T-cell (primary cell): ENCODE data around the gene MINDY2. TPM values are rescaled to one million over a fixed set of nuclear protein-coding genes. Genes with fewer than 3 reads are reported as not detected.
"Not testable (repeated sequence)": the region's sequence is repeated elsewhere in the genome, so short reads cannot be mapped to it uniquely, and the experiment has no call there.

Source experiments
- ATAC-seq, 4 experiments: fragments of 200-7000 bp in 3 of 4; fragments of 150-1000 bp in 1 of 4; cut with Tn5 transposase; replicated peaks in 1 of 4; 1 replicate in 3 of 4; 2 replicates in 1 of 4; pipeline ENCODE4 v1.10.0; 2021; ENCODE audit warnings: moderate library complexity in 3 of 4, mild to moderate bottlenecking in 2 of 4, moderate number of reproducible peaks in 1 of 4
- CTCF ChIA-PET, 2 donors: fragments of 300-600 bp; sonication (Branson Sonifier 250); formaldehyde crosslinking; loops; one replicate each; lab custom pipeline; 2022; ENCODE audit warnings: antibody characterized with exemption in 2 of 2; lab: Charles Lee
- POLR2A ChIA-PET, 2 donors: fragments of 300-600 bp; sonication (Branson Sonifier 250); formaldehyde crosslinking; loops; one replicate each; lab custom pipeline; 2022; ENCODE audit warnings: antibody characterized with exemption in 2 of 2; lab: Charles Lee
- DNase-seq, 35 experiments: peaks; one replicate each; pipeline versions ENCODE4 v3.0.0 to v3.0.0-alpha.2; 2013 to 2023
- H3K27ac ChIP-seq: one replicate; pipeline ENCODE4 v1.5.1; 2013; ENCODE audit warnings: low read length
- H3K27me3 ChIP-seq, 2 experiments: replicated peaks in 1 of 2; 1 replicate in 1 of 2; 2 replicates in 1 of 2; pipeline versions ENCODE4 v1.6.1 to v1.7.0; 2013; ENCODE audit warnings: low read length in 1 of 2, mixed read lengths in 1 of 2; ENCODE audit not compliant: control insufficient read depth in 2 of 2, insufficient read depth in 2 of 2; ENCODE audit errors: extremely low read depth in 1 of 2
- H3K36me3 ChIP-seq, 2 donors: 1 replicate in 1 of 2; 2 replicates in 1 of 2; pipeline versions ENCODE4 v1.6.1 to v1.7.0; 2013; ENCODE audit warnings: low read length in 1 of 2; ENCODE audit not compliant: control insufficient read depth in 2 of 2, insufficient read depth in 1 of 2; ENCODE audit errors: extremely low read depth in 1 of 2
- H3K4me1 ChIP-seq, 2 experiments: 1 replicate in 1 of 2; 2 replicates in 1 of 2; pipeline versions ENCODE4 v1.6.1 to v1.7.0; 2013; ENCODE audit warnings: low read length in 2 of 2, mixed read lengths in 1 of 2; ENCODE audit not compliant: insufficient read depth in 2 of 2, control insufficient read depth in 1 of 2; ENCODE audit errors: extremely low read depth in 1 of 2
- H3K4me3 ChIP-seq, 2 donors: 1 replicate in 1 of 2; 2 replicates in 1 of 2; pipeline versions ENCODE4 v1.5.1 to v1.7.0; 2013; ENCODE audit warnings: mild to moderate bottlenecking in 2 of 2, low read length in 1 of 2, moderate library complexity in 1 of 2; ENCODE audit not compliant: control insufficient read depth in 1 of 2; ENCODE audit errors: extremely low read depth in 1 of 2
- H3K9me3 ChIP-seq: 2 replicates; pipeline ENCODE4 v1.7.0; 2013
- H3K27ac Mint-ChIP-seq, 2 donors: one replicate each; pipeline ENCODE4 v1.8.0; 2020 to 2021; ENCODE audit warnings: mild to moderate bottlenecking in 2 of 2, mixed read lengths in 2 of 2
- H3K27me3 Mint-ChIP-seq, 2 donors: one replicate each; pipeline ENCODE4 v1.8.0; 2021 to 2022; ENCODE audit warnings: mixed read lengths in 2 of 2
- H3K36me3 Mint-ChIP-seq: one replicate; pipeline ENCODE4 v1.8.0; 2021; ENCODE audit warnings: mixed read lengths
- H3K4me1 Mint-ChIP-seq, 3 donors: one replicate each; pipeline ENCODE4 v1.8.0; 2020 to 2022; ENCODE audit warnings: mixed read lengths in 3 of 3, mild to moderate bottlenecking in 1 of 3
- H3K4me3 Mint-ChIP-seq, 3 donors: one replicate each; pipeline ENCODE4 v1.8.0; 2020 to 2022; ENCODE audit warnings: mild to moderate bottlenecking in 3 of 3, mixed read lengths in 3 of 3, moderate library complexity in 3 of 3
- H3K9me3 Mint-ChIP-seq, 3 donors: one replicate each; pipeline ENCODE4 v1.8.0; 2020 to 2022; ENCODE audit warnings: mixed read lengths in 3 of 3
- WGBS: methylation state at CpG from one replicate; pipeline ENCODE4 v1.1.5; 2013; ENCODE audit warnings: missing lambda C conversion rate; ENCODE audit not compliant: insufficient coverage; 5-methylcytosine and 5-hydroxymethylcytosine counted together
- total RNA-seq, 35 experiments: library from RNA in 6 of 35; stranded (reverse) in 6 of 35; fragments of 120-200 nt in 1 of 35; gene quantifications; one replicate each; pipeline versions ENCODE4 v1.2.1 to v1.2.4 and lab custom pipeline; 2013 to 2026

MINDY2 gene
- total RNA-seq, 5 donors from 2014 or later (not counting 1 experiment from before 2014, with no cell fraction given) = 11.7 to 17.9 (median 15.9) TPM

DNA sequence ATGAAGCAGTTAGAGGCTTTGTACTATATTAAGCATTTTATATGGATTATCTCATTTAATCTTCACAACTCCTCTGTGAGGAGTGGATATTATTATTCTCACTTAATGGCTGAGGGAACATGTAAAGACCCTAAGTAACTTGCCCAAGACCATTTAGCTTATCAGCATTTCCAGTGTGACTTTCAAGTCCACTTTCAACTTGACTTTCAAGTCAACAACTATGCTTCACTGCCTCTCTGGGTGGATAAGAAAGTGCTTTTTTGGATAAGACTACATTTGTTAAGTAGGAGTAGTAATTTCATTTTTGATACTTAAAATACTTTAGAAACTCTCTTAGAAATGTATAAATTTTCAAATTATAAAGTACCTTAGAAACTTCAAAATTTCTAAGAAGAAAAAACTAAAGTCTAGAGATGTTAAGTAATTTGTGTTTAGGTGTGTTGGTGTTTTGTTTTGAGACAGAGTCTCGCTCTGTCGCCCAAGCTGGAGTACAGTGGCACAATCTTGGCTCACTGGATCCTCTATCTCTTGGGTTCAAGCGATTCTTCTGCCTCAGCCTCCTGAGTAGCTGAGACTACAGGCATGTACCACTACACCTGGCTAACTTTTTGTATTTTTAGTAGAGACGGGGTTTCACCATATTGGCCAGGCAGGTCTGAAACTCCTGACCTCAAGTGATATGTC is 71.8 kb downstream of the MINDY2 start:
- no peak overlapping the region for H3K27ac ChIP-seq
- ChIA-PET CTCF (interaction anchor here in 1 of 2 donors (0.6 kb wide), 1 partner anchor 536 kb away, joined by 3 read pairs; no protein-coding TSS in a partner anchor), POLR2A (no interaction called here)
- Mint-ChIP-seq H3K4me1 (no peaks in the 10 kb centered on the region), H3K36me3 (peaks cover 21% of the 10 kb centered on the region), H3K4me3 (no peak overlapping the region), H3K9me3 (no peaks in the 10 kb centered on the region), H3K27me3 (no peaks in the 10 kb centered on the region), H3K27ac (no peak overlapping the region)
- peaks cover 0 to 7% of the 10 kb centered on the region in 2 donors for H3K36me3 ChIP-seq
- DNase-seq = no peak
- H3K27me3 ChIP-seq = no peaks in the 10 kb centered on the region
- 96% methylated on average over 3 of the region's 4 CpGs for whole genome bisulfite sequencing
- H3K9me3 ChIP-seq = no peaks in the 10 kb centered on the region
- no peak for ATAC-seq
- no peak overlapping the region for H3K4me3 ChIP-seq
- no peaks in the 10 kb centered on the region for H3K4me1 ChIP-seq

DNA sequence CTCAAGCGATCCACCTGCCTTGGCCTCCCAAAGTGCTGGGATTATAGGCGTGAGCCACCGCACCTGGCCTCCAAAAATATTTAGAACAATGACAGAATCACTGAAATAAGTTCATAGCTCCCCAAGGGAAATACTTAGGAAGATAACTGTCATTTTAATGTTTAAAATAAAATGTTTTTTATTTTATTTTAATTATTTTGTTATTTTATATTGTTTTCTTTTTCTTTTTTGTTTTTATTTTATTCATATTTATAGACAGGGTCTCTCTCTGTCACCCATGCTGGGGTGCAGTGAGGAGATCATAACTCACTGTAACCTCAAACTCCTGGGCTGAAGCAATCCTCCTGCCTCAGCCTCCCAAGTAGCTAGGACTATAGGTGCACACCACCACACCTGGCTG is 80.1 kb downstream of the MINDY2 start:
- H3K9me3 ChIP-seq, DNase-seq, H3K27ac Mint-ChIP-seq, H3K27me3 ChIP-seq, H3K27ac ChIP-seq, H3K4me1 Mint-ChIP-seq, H3K27me3 Mint-ChIP-seq, H3K4me1 ChIP-seq, H3K4me3 ChIP-seq, ATAC-seq, H3K4me3 Mint-ChIP-seq, CTCF ChIA-PET, POLR2A ChIA-PET, H3K9me3 Mint-ChIP-seq: not testable (repeated sequence)
- H3K36me3 ChIP-seq = peaks cover 4 to 12% of the 10 kb centered on the region in 2 donors
- H3K36me3 Mint-ChIP-seq = peaks cover 40% of the 10 kb centered on the region
- WGBS = no CpG with 5 or more reads among the region's 3 CpGs

DNA sequence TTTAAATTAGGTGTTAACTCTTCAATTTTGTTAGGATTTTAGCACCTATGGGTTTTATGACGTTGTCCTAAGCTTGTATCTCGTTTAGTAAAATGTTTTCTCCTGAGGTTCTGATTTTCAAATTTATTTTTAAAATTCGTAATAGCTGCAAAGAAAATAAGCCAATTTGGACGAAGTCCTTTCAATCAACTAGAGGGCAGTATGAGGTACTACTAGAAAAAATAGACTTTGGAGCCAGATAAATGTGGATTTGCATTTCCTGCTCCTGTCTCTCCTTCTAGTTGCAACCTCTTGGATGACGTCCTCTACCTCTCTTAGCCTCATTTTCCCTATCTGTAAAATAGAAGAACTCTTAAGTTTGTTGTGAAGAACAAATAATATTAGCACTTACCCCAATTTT is 81.2 kb downstream of the MINDY2 start:
- Histone ChIP-seq H3K36me3 (peaks cover 4 to 10% of the 10 kb centered on the region in 2 donors), H3K27ac (no peak overlapping the region), H3K9me3 (no peaks in the 10 kb centered on the region), H3K4me3 (no peak overlapping the region), H3K4me1 (no peaks in the 10 kb centered on the region), H3K27me3 (no peaks in the 10 kb centered on the region)
- no CpG with 5 or more reads among the region's 5 CpGs for WGBS
- POLR2A ChIA-PET = no interaction called here
- peaks cover 39% of the 10 kb centered on the region for H3K36me3 Mint-ChIP-seq
- no peaks in the 10 kb centered on the region for H3K9me3 Mint-ChIP-seq
- CTCF ChIA-PET = no interaction called here
- DNase-seq = no peak
- ATAC-seq = no peak
- no peak overlapping the region for H3K27ac Mint-ChIP-seq
- no peaks in the 10 kb centered on the region for H3K4me1 Mint-ChIP-seq
- no peaks in the 10 kb centered on the region for H3K27me3 Mint-ChIP-seq
- no peak overlapping the region for H3K4me3 Mint-ChIP-seq

GRCh38 chr15:58854593-58854992 is 83.5 kb downstream of the MINDY2 start:
- DNase-seq (no peak), ATAC-seq (no peak)
- WGBS = no CpG with 5 or more reads among the region's 4 CpGs
- Histone ChIP-seq H3K36me3 (peaks cover 4 to 10% of the 10 kb centered on the region in 2 donors), H3K4me3 (no peak overlapping the region), H3K27me3 (no peaks in the 10 kb centered on the region), H3K4me1 (no peaks in the 10 kb centered on the region), H3K9me3 (no peaks in the 10 kb centered on the region), H3K27ac (no peak overlapping the region)
- POLR2A ChIA-PET = no interaction called here
- no peak overlapping the region for H3K4me3 Mint-ChIP-seq
- H3K9me3 Mint-ChIP-seq = no peaks in the 10 kb centered on the region
- no peak overlapping the region for H3K27ac Mint-ChIP-seq
- no peaks in the 10 kb centered on the region for H3K4me1 Mint-ChIP-seq
- CTCF ChIA-PET = no interaction called here
- peaks cover 23% of the 10 kb centered on the region for H3K36me3 Mint-ChIP-seq
- H3K27me3 Mint-ChIP-seq = no peaks in the 10 kb centered on the region

DNA sequence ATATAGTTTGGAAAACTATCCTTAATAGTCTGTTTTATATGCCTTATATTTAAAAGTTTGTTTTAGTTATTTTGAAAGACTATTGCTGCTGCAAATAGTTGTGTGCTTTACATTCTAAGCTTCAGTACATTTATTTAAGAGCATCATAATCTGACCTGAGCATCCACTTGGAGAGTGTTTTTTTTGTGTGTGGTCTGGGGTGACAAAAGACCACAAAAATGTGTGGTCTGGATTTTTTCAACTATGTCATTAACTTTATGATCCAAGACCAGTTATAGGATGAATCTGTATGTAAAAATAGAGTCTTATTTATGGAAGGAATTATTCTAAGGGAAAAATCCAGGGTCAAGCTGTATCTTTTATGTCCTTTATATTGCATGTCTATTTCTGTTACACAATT is 85.0 kb downstream of the MINDY2 start:
- Mint-ChIP-seq H3K27ac (no peak overlapping the region), H3K36me3 (peaks cover 23% of the 10 kb centered on the region), H3K4me3 (no peak overlapping the region), H3K4me1 (peaks cover 3 to 4% (median 4%) of the 10 kb centered on the region in 3 donors), H3K9me3 (no peaks in the 10 kb centered on the region), H3K27me3 (no peaks in the 10 kb centered on the region)
- H3K4me1 ChIP-seq = no peaks in the 10 kb centered on the region
- H3K9me3 ChIP-seq = no peaks in the 10 kb centered on the region
- ATAC-seq (no peak), DNase-seq (no peak)
- H3K27ac ChIP-seq = no peak overlapping the region
- ChIA-PET CTCF (no interaction called here), POLR2A (no interaction called here)
- H3K36me3 ChIP-seq = peaks cover 4 to 10% of the 10 kb centered on the region in 2 donors
- H3K27me3 ChIP-seq = no peaks in the 10 kb centered on the region
- no peak overlapping the region for H3K4me3 ChIP-seq

DNA sequence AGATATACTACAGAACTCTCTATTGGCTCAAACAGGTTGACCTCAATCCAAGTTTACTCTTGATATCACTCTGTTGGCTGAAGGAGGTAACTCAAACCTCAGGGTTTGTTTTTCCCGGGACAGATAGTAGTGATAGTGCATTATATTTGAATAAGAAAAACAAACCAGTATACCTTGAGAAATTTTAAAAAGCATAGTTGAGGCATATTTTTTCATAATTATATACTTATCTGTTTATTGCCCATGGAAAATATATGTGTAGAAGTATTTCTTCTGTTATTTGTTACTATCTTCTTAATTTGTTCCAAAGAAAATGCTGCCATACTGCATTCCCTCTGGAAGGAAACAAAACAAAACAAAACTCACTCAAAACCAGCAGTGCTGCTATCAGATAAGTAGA is 85.5 kb downstream of the MINDY2 start:
- H3K9me3 ChIP-seq, H3K4me1 ChIP-seq, H3K27ac ChIP-seq, H3K27me3 ChIP-seq, H3K27me3 Mint-ChIP-seq, CTCF ChIA-PET, H3K9me3 Mint-ChIP-seq, DNase-seq, H3K27ac Mint-ChIP-seq, H3K4me3 Mint-ChIP-seq, H3K4me3 ChIP-seq, POLR2A ChIA-PET, H3K36me3 ChIP-seq, ATAC-seq, H3K4me1 Mint-ChIP-seq: not testable (repeated sequence)
- no CpG with 5 or more reads among the region's 1 CpG for WGBS
- H3K36me3 Mint-ChIP-seq = peaks cover 22% of the 10 kb centered on the region
